Activated naive CD4-positive, alpha-beta T cell treated with anti-CD3 and anti-CD28 coated beads, Interleukin-2, amount 50 U/mL, for 72 hours (primary cell): ENCODE data around the gene DNM2. TPM values are rescaled to one million over a fixed set of nuclear protein-coding genes. Genes with fewer than 3 reads are reported as not detected.
"Not testable (repeated sequence)": the region's sequence is repeated elsewhere in the genome, so short reads cannot be mapped to it uniquely, and the experiment has no call there.

Source experiments
- ATAC-seq, 2 donors: fragments of 150-1000 bp; cut with Tn5 transposase; 2 replicates each; pipeline ENCODE4 v1.10.0; 2021; ENCODE audit warnings: mild to moderate bottlenecking in 2 of 2, moderate library complexity in 2 of 2
- DNase-seq, 2 donors: peaks; one replicate each; pipeline ENCODE4 v3.0.0; 2021 to 2022; ENCODE audit warnings: low spot score in 2 of 2
- H3K27ac Mint-ChIP-seq, 2 donors: one replicate each; pipeline ENCODE4 v1.8.0; 2022; ENCODE audit warnings: mild to moderate bottlenecking in 2 of 2, mixed read lengths in 2 of 2
- H3K36me3 Mint-ChIP-seq, 2 donors: one replicate each; pipeline ENCODE4 v1.8.0; 2022; ENCODE audit warnings: mixed read lengths in 2 of 2
- H3K9me3 Mint-ChIP-seq, 2 donors: one replicate each; pipeline ENCODE4 v1.8.0; 2022; ENCODE audit warnings: mixed read lengths in 2 of 2
- total RNA-seq, 2 donors: library from RNA; stranded (reverse); gene quantifications; one replicate each; pipeline ENCODE4 v1.2.3, GENCODE V29; 2022

The DNM2 gene
- total RNA-seq, 2 donors from 2014 or later, result 191 to 219 TPM

GRCh38 chr19:10838377-10838776 lies 120.5 kb downstream of the DNM2 start:
- Mint-ChIP-seq H3K36me3 (peaks cover 12% of the 10 kb centered on the region in 2 donors), H3K27ac (no peak overlapping the region), H3K9me3 (peaks cover 0 to 5% of the 10 kb centered on the region in 2 donors)
- DNase-seq, result no peak
- ATAC-seq, result no peak

- Mint-ChIP-seq H3K9me3 (peaks cover 0 to 5% of the 10 kb centered on the region in 2 donors), H3K27ac (no peak overlapping the region), H3K36me3 (peaks cover 12% of the 10 kb centered on the region in 2 donors)
- DNase-seq (no peak), ATAC-seq (no peak)
Observed at GRCh38 chr19:10839114-10840050, 121.5 kb downstream of the DNM2 start.

GRCh38 chr19:10842788-10843187 lies 124.9 kb downstream of the DNM2 start:
- peaks cover 0 to 7% of the 10 kb centered on the region in 2 donors for H3K36me3 Mint-ChIP-seq
- H3K27ac Mint-ChIP-seq, result no peak overlapping the region
- no peak for DNase-seq
- H3K9me3 Mint-ChIP-seq, result peaks cover 4 to 6% of the 10 kb centered on the region in 2 donors
- ATAC-seq, result no peak

- Mint-ChIP-seq H3K9me3 (peaks cover 4 to 6% of the 10 kb centered on the region in 2 donors), H3K27ac (no peak overlapping the region), H3K36me3 (peaks cover 0 to 7% of the 10 kb centered on the region in 2 donors)
- ATAC-seq, result no peak
- no peak for DNase-seq
Observed at GRCh38 chr19:10846500-10847202, 128.8 kb downstream of the DNM2 start.

- Mint-ChIP-seq H3K36me3 (peaks cover 0 to 7% of the 10 kb centered on the region in 2 donors), H3K9me3 (peaks cover 4 to 6% of the 10 kb centered on the region in 2 donors), H3K27ac (peak within 1 kb of the TSS in 1 of 2 donors; percentile 92)
- ATAC-seq, result peak; percentile 64 to 73
- DNase-seq, result no peak
Observed at GRCh38 chr19:10848230-10848856, 130.5 kb downstream of the DNM2 start, which contains the start of gene C19orf38. Gene C19orf38, plus strand, starts transcription at chr19:10848415. Its CDS starts 94 bp downstream, at chr19:10848509.

GRCh38 chr19:10850631-10851030 lies 132.8 kb downstream of the DNM2 start:
- DNase-seq (no peak), ATAC-seq (no peak)
- Mint-ChIP-seq H3K9me3 (peaks cover 4 to 6% of the 10 kb centered on the region in 2 donors), H3K27ac (no peak overlapping the region), H3K36me3 (peaks cover 0 to 7% of the 10 kb centered on the region in 2 donors)

- no peaks in the 10 kb centered on the region for H3K36me3 Mint-ChIP-seq
- DNase-seq (no peak), ATAC-seq (no peak)
- no peak overlapping the region for H3K27ac Mint-ChIP-seq
- no peaks in the 10 kb centered on the region for H3K9me3 Mint-ChIP-seq
Observed at GRCh38 chr19:10852098-10852800, 134.4 kb downstream of the DNM2 start.

GRCh38 chr19:10852941-10853340 lies 135.1 kb downstream of the DNM2 start:
- H3K27ac Mint-ChIP-seq, result no peak overlapping the region
- no peak for DNase-seq
- no peaks in the 10 kb centered on the region for H3K36me3 Mint-ChIP-seq
- ATAC-seq, result no peak
- no peaks in the 10 kb centered on the region for H3K9me3 Mint-ChIP-seq

- Mint-ChIP-seq H3K36me3 (no peaks in the 10 kb centered on the region), H3K9me3 (no peaks in the 10 kb centered on the region), H3K27ac (peak overlapping the region in 1 of 2 donors; percentile 29)
- DNase-seq (no peak), ATAC-seq (no peak)
Observed at GRCh38 chr19:10854350-10855089, 136.6 kb downstream of the DNM2 start.

- H3K36me3 Mint-ChIP-seq, result no peaks in the 10 kb centered on the region
- DNase-seq (no peak), ATAC-seq (peak; percentile 45 to 48)
Observed at GRCh38 chr19:10855879-10856522, 138.1 kb downstream of the DNM2 start.

GRCh38 chr19:10856899-10857298 lies 139.0 kb downstream of the DNM2 start:
- not testable (repeated sequence) for ATAC-seq, H3K27ac Mint-ChIP-seq, DNase-seq, H3K9me3 Mint-ChIP-seq, H3K36me3 Mint-ChIP-seq

More at GRCh38 chr19:10855879-10856522, 138.1 kb downstream of the DNM2 start:
- Mint-ChIP-seq H3K9me3 (no peaks in the 10 kb centered on the region), H3K27ac (no peak overlapping the region)

GRCh38 chr19:10858204-10858828 lies 140.4 kb downstream of the DNM2 start:
- ATAC-seq (peak in 1 of 2 donors; percentile 62), DNase-seq (peak in 1 of 2 donors; percentile 59)
- Mint-ChIP-seq H3K27ac (peak overlapping the region in 1 of 2 donors; percentile 29), H3K9me3 (no peaks in the 10 kb centered on the region), H3K36me3 (no peaks in the 10 kb centered on the region)

- Mint-ChIP-seq H3K9me3 (no peaks in the 10 kb centered on the region), H3K27ac (no peak overlapping the region), H3K36me3 (no peaks in the 10 kb centered on the region)
- DNase-seq (peak in 1 of 2 donors; percentile 41), ATAC-seq (no peak)
Observed at GRCh38 chr19:10861103-10861651, 143.3 kb downstream of the DNM2 start.

- Mint-ChIP-seq H3K27ac (peak overlapping the region; percentile 19 to 48), H3K9me3 (no peaks in the 10 kb centered on the region)
- DNase-seq, result no peak
Observed at GRCh38 chr19:10862561-10863106, 144.8 kb downstream of the DNM2 start.

More at GRCh38 chr19:10862561-10863106, 144.8 kb downstream of the DNM2 start:
- ATAC-seq, result no peak
- no peaks in the 10 kb centered on the region for H3K36me3 Mint-ChIP-seq
